K562 (cell line): ENCODE results near the gene RPUSD2. TPM values are rescaled to one million over a fixed set of nuclear protein-coding genes. Genes with fewer than 3 reads are reported as not detected.

Source experiments
- CBX2 ChIP-seq: fragments of 200-600 bp; sonication (generic); IDR thresholded peaks from one replicate; pipeline ENCODE4 v1.6.1; 2012; ENCODE audit warnings: mild to moderate bottlenecking, low read length, inconsistent platforms; ENCODE audit not compliant: insufficient read depth, poor library complexity, severe bottlenecking
- MAFG ChIP-seq: fragments of 450-650 bp; conservative IDR thresholded peaks from 2 replicates; pipeline ENCODE4 v1.6.1; 2016; ENCODE audit warnings: missing genetic modification characterization, missing compliant biosample characterization
- MTA3 ChIP-seq: fragments of 450-650 bp; formaldehyde crosslinking; IDR thresholded peaks from 2 replicates; pipeline ENCODE4 v1.6.1; 2017; ENCODE audit warnings: mild to moderate bottlenecking, borderline replicate concordance
- NFIC ChIP-seq: fragments of 450-650 bp; IDR thresholded peaks from 2 replicates; pipeline ENCODE4 v1.6.1; 2017; ENCODE audit warnings: mild to moderate bottlenecking, inconsistent platforms
- NR2C1 ChIP-seq, 2 experiments: fragments of 450-650 bp; IDR thresholded peaks; 2 replicates each; pipeline ENCODE4 v1.6.1; 2017; ENCODE audit warnings: mild to moderate bottlenecking in 2 of 2, antibody characterized with exemption in 1 of 2, inconsistent platforms in 1 of 2, missing compliant biosample characterization in 1 of 2, missing genetic modification characterization in 1 of 2
- RFX1 ChIP-seq: fragments of 450-650 bp; IDR thresholded peaks from 2 replicates; pipeline ENCODE4 v1.6.1; 2016; ENCODE audit warnings: mild to moderate bottlenecking, moderate library complexity
- SPI1 ChIP-seq: IDR thresholded peaks from 2 replicates; pipeline ENCODE4 v1.6.1; 2011; ENCODE audit warnings: low read depth, low read length, control low read depth, borderline replicate concordance
- ZBTB8A ChIP-seq: fragments of 450-650 bp; IDR thresholded peaks from 2 replicates; pipeline ENCODE4 v1.6.1; 2018; ENCODE audit warnings: mild to moderate bottlenecking, moderate library complexity; ENCODE audit not compliant: partially characterized antibody
- polyA plus RNA-seq, 8 experiments: library from polyadenylated mRNA; depleted of rRNA in 4 of 8; stranded (reverse) in 5 of 8; unstranded in 3 of 8; fragments of >200 nt; fragmentation: Nextera tagmentation in 2 of 8; fragmentation: Illumina TruSeq in 1 of 8; extraction: Ambion mirVana in 2 of 8; extraction: Trizol in 1 of 8; gene quantifications; 2 replicates each; pipeline versions ENCODE4 v1.2.1 to v1.2.3, GENCODE V29; 2011 to 2014; ENCODE audit warnings: inconsistent platforms in 1 of 8, missing spikeins in 1 of 8
- total RNA-seq, 7 experiments: library from RNA; depleted of rRNA in 6 of 7; stranded (reverse); fragments of >200 nt in 6 of 7; fragmentation: Illumina TruSeq in 2 of 7; extraction: Trizol in 2 of 7; gene quantifications; 2 replicates each; pipeline versions ENCODE4 v1.2.1 to v1.2.3, GENCODE V29; 2011 to 2021; ENCODE audit warnings: low replicate concordance in 1 of 7
- TF ChIP-seq, protein P1 (sequence below): fragments of 450-650 bp; IDR thresholded peaks from 2 replicates; pipeline ENCODE4 v1.6.1; 2016; ENCODE audit warnings: mild to moderate bottlenecking, moderate library complexity
- TF ChIP-seq, protein P2 (sequence below), 2 experiments: IDR thresholded peaks; 2 replicates each; pipeline ENCODE4 v1.6.1; 2012; ENCODE audit warnings: improper control_type of control experiment in 2 of 2, low read depth in 2 of 2, low read length in 2 of 2, borderline replicate concordance in 1 of 2

The RPUSD2 gene
- total and polyA plus RNA-seq, 9 of the 15 experiments (the other 6 are each of a cell fraction or from before 2014, with no cell fraction given), result 3.7 to 30.2 (median 14.3) TPM

DNA sequence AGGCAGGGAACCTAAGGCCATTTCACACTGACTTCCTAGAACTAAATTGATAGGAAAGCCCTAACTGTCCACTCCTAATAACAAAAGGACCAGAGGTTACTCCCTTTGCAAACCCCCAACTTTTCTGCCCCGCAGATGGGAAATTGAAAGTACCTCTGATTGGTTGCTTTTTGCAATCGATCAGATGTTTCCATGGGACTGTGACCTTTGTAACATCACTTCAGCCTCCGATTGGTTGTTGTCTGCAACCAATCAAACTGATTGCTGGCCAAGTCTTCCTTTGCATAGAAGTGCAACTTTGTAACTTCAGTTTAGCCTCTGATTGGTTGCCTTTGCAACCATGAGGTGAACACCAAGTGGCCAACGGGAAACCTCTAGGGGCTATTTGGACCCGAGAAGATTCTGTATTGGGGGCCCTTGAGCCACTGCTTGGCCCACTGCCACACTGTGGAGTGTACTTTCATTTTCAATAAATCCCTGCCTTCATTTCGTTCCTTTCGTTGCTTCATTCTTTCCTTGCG, 13.7 kb downstream of the RPUSD2 start (continued):
- TF ChIP-seq, protein P1, sequence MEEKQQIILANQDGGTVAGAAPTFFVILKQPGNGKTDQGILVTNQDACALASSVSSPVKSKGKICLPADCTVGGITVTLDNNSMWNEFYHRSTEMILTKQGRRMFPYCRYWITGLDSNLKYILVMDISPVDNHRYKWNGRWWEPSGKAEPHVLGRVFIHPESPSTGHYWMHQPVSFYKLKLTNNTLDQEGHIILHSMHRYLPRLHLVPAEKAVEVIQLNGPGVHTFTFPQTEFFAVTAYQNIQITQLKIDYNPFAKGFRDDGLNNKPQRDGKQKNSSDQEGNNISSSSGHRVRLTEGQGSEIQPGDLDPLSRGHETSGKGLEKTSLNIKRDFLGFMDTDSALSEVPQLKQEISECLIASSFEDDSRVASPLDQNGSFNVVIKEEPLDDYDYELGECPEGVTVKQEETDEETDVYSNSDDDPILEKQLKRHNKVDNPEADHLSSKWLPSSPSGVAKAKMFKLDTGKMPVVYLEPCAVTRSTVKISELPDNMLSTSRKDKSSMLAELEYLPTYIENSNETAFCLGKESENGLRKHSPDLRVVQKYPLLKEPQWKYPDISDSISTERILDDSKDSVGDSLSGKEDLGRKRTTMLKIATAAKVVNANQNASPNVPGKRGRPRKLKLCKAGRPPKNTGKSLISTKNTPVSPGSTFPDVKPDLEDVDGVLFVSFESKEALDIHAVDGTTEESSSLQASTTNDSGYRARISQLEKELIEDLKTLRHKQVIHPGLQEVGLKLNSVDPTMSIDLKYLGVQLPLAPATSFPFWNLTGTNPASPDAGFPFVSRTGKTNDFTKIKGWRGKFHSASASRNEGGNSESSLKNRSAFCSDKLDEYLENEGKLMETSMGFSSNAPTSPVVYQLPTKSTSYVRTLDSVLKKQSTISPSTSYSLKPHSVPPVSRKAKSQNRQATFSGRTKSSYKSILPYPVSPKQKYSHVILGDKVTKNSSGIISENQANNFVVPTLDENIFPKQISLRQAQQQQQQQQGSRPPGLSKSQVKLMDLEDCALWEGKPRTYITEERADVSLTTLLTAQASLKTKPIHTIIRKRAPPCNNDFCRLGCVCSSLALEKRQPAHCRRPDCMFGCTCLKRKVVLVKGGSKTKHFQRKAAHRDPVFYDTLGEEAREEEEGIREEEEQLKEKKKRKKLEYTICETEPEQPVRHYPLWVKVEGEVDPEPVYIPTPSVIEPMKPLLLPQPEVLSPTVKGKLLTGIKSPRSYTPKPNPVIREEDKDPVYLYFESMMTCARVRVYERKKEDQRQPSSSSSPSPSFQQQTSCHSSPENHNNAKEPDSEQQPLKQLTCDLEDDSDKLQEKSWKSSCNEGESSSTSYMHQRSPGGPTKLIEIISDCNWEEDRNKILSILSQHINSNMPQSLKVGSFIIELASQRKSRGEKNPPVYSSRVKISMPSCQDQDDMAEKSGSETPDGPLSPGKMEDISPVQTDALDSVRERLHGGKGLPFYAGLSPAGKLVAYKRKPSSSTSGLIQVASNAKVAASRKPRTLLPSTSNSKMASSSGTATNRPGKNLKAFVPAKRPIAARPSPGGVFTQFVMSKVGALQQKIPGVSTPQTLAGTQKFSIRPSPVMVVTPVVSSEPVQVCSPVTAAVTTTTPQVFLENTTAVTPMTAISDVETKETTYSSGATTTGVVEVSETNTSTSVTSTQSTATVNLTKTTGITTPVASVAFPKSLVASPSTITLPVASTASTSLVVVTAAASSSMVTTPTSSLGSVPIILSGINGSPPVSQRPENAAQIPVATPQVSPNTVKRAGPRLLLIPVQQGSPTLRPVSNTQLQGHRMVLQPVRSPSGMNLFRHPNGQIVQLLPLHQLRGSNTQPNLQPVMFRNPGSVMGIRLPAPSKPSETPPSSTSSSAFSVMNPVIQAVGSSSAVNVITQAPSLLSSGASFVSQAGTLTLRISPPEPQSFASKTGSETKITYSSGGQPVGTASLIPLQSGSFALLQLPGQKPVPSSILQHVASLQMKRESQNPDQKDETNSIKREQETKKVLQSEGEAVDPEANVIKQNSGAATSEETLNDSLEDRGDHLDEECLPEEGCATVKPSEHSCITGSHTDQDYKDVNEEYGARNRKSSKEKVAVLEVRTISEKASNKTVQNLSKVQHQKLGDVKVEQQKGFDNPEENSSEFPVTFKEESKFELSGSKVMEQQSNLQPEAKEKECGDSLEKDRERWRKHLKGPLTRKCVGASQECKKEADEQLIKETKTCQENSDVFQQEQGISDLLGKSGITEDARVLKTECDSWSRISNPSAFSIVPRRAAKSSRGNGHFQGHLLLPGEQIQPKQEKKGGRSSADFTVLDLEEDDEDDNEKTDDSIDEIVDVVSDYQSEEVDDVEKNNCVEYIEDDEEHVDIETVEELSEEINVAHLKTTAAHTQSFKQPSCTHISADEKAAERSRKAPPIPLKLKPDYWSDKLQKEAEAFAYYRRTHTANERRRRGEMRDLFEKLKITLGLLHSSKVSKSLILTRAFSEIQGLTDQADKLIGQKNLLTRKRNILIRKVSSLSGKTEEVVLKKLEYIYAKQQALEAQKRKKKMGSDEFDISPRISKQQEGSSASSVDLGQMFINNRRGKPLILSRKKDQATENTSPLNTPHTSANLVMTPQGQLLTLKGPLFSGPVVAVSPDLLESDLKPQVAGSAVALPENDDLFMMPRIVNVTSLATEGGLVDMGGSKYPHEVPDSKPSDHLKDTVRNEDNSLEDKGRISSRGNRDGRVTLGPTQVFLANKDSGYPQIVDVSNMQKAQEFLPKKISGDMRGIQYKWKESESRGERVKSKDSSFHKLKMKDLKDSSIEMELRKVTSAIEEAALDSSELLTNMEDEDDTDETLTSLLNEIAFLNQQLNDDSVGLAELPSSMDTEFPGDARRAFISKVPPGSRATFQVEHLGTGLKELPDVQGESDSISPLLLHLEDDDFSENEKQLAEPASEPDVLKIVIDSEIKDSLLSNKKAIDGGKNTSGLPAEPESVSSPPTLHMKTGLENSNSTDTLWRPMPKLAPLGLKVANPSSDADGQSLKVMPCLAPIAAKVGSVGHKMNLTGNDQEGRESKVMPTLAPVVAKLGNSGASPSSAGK, result peak; percentile 23; the same call in 1 of the 2 replicates
- TF ChIP-seq, protein P2, sequence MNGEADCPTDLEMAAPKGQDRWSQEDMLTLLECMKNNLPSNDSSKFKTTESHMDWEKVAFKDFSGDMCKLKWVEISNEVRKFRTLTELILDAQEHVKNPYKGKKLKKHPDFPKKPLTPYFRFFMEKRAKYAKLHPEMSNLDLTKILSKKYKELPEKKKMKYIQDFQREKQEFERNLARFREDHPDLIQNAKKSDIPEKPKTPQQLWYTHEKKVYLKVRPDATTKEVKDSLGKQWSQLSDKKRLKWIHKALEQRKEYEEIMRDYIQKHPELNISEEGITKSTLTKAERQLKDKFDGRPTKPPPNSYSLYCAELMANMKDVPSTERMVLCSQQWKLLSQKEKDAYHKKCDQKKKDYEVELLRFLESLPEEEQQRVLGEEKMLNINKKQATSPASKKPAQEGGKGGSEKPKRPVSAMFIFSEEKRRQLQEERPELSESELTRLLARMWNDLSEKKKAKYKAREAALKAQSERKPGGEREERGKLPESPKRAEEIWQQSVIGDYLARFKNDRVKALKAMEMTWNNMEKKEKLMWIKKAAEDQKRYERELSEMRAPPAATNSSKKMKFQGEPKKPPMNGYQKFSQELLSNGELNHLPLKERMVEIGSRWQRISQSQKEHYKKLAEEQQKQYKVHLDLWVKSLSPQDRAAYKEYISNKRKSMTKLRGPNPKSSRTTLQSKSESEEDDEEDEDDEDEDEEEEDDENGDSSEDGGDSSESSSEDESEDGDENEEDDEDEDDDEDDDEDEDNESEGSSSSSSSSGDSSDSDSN (IDR thresholded peaks at IDR 0.05; ENCODE audit: borderline replicate concordance in 1 of 2, low read depth in 2 of 2, low read length in 2 of 2), result no peak
- TF ChIP-seq ZBTB8A, result no peak
- no peak for TF ChIP-seq SPI1
- TF ChIP-seq MAFG, result no peak
- peak; percentile 52 for TF ChIP-seq NFIC
- TF ChIP-seq MTA3, result no peak
- no peak for TF ChIP-seq CBX2
- peak; percentile 69 for TF ChIP-seq RFX1
- peak; percentile 41; the same call in 1 of the 2 replicates for TF ChIP-seq NR2C1 (IDR thresholded peaks at IDR 0.05)
- TF ChIP-seq NR2C1 (tag; IDR thresholded peaks at IDR 0.05), result peak; percentile 55; the same call in 1 of the 2 replicates
